SK-N-MC (cell line): ENCODE data around the gene RAD51D.

Experiments
- EZH2 ChIP-seq: fragments of 200-600 bp; sonication (generic); IDR thresholded peaks from one replicate; pipeline ENCODE4 v1.6.1; 2017; ENCODE audit warnings: antibody characterized with exemption
- FOXP2 ChIP-seq: optimal IDR thresholded peaks from 2 replicates; pipeline ENCODE3; 2011; ENCODE audit warnings: mild to moderate bottlenecking, moderate library complexity; ENCODE audit not compliant: insufficient read depth; ENCODE audit errors: extremely low read length, control extremely low read depth
- POLR2AphosphoS5 ChIP-seq: IDR thresholded peaks from 2 replicates; pipeline ENCODE4 v1.6.1; 2012; ENCODE audit warnings: mild to moderate bottlenecking, low read depth, low read length, borderline replicate concordance

GRCh38 chr17:35147375-35147905, 27.8 kb upstream of the RAD51D start, which contains the start of gene UNC45B:
- no peak for TF ChIP-seq EZH2
- no peak for TF ChIP-seq POLR2AphosphoS5
- TF ChIP-seq FOXP2, result no peak
